ENCODE data around the gene SLC12A2.

Gene SLC12A2

DNA sequence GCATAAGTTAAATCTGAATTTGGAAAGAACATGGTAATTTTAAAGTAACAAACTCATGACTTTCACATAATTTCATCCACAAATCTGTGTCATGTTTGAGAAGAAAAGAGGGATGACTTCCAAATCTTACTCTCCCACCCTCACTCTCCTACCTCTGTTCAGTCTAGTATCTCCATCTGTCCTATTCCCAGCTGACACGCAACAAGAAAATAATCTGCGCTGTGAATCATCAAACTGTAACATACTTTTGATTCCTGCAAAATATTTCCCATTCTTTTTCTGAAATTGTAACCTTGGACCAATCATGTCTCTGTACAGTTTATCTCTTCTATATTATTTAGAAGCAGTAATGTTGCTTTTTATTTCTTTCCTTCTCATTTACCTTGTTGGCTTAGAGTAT is 91.4 kb downstream of the SLC12A2 start:
- DNase-seq, result no peak

DNA sequence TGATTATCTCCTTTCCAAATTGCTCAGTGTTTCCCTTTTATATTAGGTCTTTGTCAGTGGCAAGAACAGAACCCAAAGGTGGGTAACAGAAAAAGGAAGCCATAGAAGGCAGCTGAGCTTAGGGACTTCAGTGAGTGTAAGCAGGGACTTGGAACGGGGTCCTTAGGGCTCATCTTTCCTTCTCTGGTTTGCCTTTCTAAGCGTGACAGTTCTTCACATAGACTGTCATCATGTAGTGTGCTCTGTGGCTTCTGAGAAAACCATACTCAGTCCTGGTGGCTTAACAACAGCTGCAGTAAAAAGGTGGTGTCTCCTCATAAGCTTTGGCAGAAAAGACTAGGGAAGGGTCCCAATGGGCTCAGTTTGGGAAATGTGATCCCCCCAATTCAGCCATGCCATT is 108.8 kb downstream of the SLC12A2 start:
- no peak for DNase-seq

DNA sequence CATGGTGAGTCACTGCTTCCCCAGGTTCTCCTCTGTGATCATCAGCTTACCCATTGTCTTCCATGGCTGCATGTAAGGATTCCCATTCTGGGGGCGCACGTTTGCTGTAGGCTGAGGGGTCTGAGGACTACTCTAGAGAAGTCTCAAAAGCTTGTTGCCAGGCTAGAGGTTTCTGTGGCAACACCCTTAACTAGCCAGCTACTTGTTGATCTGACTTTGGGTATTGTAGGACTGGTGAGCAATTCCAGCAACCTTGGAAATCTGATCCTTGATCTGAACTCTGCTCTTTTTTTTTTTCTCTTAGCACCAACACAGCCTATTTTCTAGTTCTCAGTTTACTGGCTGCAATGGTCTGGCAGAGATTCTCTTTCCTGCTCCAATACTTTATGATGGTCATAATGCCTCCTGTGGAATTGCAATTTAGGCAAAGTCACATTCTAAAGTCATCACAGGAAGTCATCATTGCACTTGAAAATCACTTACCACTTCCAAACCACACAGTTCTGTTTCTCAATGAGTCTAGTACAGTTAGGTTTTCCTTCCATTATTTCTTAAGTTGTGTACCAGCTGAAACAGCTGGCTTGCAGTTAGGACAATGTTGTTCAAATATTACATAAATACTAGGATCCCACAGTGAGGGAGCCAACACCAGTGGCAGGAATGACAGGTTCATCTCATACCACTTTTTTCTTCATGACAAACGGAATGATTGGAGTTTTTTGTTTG is 110.3 kb downstream of the SLC12A2 start:
- no peak for DNase-seq

DNA sequence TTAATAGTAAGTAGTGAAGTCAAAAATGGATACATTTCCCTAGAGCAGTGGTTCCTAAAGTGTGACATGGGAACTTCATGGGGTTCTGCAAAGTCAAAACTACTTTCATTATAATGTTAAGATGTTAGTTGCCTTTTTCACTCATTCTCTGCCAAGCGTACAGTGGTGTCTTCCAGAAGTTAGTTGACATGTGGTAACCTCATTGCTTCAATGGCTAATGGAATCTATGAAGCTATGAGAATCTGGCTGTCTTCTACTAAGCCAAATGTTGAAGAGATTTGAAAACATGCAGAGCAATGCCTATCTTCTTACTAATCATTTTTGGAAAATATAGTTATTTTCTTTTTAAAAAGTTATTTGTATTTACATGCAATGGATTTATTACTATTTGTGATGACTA is 111.8 kb downstream of the SLC12A2 start:
- no peak for DNase-seq

DNA sequence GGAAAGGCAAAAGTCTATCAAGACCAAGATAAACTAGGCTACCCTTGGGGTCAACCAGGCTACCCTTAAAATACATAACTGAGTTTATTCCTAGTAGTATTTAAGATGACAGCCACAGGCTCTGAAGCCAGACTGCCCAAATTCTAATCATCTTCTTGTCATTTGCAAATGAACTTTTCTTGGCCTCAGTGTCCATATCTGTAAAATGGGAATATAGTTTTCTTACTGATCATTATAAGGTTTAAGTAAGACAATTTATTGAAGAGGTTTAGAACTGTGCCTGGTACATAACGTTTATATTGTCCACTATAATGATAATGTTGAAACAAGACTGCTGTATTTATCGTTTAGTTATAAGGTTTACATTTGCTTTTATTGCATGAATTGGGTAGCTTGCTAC is 112.5 kb downstream of the SLC12A2 start:
- no peak for DNase-seq

DNA sequence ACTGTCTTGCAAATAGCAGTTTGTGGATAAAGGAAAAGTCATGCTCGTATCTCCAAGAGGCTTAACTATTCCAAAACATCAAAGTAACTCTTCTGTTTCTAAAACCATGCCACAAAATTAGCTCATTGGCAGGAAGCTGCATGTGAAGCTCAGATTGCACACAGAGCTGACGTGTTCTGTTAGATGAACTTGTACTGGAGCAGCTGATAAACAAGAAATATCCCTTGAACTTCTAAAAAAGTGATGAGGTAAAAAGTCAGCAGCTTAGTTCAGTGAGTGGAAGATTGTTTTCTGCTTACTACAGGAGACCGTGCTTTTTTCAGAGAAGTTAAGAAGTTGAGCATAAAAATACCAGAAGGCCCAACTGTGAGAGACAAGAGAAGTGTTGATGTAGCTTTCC is 113.2 kb downstream of the SLC12A2 start:
- DNase-seq, result no peak

DNA sequence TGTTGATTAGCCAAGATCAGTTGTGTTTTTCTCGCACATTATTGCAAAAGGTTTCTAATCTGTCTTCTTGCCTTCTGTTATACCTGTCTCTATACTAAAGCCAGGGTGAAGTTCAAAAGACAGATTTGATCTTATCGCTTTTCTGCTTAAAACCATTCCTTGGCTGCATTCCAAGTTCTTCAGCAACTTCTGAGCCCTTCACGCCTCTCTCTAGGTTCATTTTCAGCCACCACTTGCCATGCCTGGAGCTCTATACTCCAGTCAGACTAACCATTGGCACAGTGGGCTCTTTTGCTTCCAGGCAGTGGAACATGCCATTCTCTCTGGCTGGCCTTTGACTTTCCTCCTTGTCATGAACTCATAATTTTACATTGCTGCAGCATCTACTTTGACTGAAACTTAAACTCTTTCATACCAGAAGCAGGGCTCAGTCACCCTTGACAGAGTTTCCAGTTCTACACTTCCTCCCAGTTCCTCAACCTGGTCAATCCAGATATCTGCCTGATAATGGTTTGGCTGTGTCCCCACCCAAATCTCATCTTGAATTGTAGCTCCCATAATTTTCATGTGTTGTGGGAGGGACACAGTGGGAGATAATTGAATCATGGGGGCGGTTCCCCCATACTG is 114.4 kb downstream of the SLC12A2 start:
- no peak for DNase-seq

DNA sequence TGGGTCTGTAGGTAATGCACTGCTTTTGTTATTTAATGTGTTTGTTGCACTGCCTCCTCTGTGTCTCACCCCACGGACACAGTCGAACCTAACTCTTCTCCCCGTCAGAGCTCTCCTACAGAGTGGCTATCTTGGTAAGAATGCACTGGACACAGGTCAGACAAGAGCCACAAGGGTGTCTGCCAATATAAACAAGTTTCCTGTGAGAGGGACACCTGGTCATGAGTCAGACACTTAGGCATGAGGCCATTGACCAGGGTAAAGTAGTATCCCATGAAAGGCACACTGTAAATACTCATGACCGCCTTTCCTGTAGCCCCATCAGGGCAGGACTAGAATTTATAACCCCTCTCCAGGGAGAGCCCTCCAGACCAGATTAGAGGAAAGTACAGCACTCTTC is 115.5 kb downstream of the SLC12A2 start:
- DNase-seq, result no peak

DNA sequence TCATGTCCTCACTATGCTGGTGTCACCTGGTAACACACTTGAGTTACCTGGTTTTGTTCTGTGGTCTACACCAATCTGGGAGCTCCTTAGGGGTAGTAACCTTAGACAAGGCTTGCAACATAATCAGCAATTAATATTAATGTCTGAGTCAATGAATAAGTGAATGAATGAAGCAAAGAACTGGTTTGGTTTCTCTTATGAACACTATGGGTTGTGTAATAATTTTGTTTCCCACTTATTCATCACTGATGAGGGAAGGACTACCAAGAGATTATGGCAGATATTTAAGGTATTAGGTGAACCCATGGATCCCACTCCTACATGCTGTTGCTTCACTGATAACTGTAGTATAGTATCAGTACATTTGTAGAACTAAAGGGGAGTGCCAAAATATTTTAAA is 116.0 kb downstream of the SLC12A2 start:
- no peak for DNase-seq

DNA sequence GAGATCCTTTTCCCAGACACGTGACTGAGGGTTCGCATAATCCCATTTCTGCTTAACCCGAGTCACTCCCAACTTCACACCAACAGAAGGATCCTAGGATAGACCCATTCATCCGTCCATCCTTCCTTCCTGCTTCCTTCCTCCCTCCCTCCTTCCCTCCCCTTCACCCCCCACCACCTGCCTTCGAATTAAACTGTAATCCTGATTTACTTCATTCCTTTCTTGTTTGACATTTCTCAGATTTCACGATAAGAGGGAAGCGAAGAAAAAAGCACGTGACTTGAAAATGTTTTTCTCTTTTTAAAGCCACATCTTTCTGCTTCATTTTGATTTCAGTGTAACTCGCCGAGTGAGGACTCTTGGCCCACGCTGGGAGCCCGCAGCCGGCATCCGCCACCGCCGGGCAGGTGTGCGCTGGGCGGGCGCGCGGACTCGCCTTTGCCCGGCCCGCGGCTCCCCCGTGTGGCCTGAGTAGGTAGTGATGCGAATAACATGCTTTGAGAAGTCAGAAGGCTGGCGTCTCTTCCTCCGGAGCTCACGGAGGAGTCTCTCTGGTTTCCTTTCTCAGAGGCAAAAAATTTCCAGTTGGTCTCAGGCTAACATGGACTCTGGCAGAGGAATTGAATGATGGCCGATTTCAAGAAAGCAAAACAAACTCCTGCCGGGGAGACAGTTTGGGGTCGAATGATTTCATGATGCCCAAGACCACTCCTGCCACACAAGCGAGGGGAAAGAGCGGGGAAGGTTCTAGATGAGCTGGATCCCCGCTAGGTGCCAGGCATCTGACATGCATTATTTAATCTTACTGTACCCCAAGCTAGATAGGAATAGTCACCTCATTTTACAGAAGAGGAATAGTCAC is 117.7 kb downstream of the SLC12A2 start:
- no peak for DNase-seq

DNA sequence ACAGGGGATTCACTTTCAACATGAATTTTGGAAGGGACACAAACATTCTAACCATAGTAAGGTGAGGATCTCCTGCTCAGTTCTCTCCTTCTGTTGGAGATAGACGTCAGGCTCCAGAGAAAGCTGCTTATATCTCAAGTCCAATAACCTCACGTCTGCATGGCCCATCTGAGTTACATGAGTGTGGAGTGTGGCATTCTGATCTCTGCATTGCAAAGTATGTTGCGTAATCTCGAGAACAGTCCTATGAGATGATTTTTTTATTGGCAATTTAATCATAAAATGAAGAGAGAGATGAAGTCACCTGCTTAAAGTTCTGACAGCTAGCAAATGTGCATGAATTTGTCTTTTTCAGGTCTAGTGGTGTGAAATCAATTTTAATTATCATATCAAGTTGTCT is 118.8 kb downstream of the SLC12A2 start:
- no peak for DNase-seq

DNA sequence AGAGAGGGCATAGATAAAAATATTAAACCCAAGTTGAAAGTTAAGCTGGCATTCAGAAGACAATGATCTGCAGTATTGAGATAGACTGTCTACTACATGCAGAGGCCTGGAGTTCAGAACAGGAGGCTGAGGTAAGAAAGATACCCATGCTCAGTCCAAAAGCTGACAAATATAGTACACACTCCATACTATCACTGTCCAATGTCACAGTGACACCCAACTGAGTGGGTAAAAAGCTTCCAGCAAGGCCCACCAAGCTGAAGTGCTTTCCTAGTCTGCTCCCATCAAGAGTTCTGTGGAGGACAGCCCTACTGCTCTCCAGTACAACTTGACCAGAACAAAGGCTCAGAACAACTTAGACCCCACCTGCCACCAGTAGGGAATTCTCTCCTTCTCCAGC is 124.9 kb downstream of the SLC12A2 start:
- no peak for DNase-seq

DNA sequence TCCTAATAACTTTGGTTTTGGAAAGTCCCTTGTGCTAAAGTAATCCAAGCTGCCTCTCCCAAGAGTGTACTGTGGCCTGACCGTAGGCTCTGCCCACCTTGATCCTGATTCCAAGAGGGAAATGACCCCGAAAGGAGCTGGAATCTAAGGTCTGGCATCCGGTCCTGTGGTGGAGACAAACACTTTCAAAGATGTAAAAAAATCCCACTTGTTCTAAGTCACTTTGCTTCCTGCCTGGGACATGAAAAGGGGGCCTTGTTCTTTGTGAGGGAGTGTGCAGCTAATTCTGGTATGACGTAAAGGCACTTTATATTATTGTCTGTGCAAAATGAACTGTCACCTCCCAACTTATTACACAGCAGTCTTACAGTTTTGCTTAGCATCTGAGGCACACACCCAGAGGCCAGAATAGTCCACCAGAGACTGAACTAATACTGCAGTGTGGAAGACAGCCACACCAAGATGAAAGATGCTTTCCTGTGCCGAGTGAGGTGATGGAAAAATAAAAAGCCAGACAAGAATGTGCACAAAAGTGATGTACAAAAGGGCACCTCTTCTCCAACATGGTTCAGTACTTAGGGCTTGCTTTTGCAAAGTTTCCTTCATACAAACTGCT is 128.7 kb downstream of the SLC12A2 start:
- DNase-seq, result no peak

DNA sequence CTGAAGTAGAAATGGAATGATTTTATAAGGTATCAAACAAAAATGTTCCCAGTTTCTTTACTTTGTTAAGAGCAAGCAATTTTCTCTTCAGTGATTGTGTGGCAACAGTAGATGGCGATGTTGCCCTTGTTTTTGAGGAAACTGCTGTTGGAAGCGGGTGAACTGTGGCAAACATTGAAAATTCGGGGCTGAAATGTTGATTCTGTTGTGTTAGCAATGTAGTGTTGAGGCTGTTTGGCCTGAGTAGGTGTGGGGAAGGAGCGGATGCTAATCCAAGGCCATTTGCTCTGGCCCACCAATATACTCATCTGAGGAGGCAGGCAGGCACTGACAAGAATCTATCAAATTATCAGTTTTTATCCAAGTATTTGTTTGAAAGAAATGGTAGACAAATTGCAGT is 129.8 kb downstream of the SLC12A2 start:
- DNase-seq, result no peak

DNA sequence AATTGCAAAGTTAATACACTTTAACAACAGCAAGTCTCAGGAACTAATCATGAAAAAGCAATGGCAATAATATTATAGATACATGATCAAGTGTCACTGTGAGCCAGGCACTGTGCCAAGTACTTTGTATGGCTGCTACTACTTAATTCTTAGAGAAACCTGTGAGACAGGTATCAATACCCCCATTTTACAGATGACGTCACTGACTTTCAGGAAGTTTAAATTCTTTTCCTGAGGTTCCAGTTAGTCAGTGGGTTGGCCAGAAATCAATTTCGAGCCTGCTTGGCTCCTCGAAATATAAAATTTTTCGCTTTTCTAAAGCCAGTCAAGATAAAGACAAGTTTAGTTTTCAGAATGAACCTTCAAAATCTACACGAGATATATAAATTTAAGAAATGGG is 130.3 kb downstream of the SLC12A2 start:
- DNase-seq, result no peak

DNA sequence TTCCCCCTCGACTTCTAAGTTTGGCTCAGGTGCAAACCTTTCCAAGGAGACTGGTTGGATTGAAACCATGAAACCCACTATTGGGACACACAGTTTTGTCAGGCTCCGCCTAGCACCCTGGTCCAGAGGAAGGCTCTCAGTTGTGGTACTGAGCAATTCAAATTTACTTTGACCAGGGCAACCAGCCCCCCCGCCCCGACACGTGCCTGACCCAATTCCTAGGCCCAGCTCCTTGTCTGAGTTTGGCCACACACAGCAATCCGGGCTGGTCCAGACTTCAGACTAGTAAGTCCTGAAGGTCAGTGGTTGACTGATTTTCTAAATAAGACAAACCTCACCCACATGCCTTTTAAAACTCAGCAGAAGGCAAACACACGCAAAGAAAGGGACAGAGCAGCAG is 132.7 kb downstream of the SLC12A2 start:
- no peak for DNase-seq

DNA sequence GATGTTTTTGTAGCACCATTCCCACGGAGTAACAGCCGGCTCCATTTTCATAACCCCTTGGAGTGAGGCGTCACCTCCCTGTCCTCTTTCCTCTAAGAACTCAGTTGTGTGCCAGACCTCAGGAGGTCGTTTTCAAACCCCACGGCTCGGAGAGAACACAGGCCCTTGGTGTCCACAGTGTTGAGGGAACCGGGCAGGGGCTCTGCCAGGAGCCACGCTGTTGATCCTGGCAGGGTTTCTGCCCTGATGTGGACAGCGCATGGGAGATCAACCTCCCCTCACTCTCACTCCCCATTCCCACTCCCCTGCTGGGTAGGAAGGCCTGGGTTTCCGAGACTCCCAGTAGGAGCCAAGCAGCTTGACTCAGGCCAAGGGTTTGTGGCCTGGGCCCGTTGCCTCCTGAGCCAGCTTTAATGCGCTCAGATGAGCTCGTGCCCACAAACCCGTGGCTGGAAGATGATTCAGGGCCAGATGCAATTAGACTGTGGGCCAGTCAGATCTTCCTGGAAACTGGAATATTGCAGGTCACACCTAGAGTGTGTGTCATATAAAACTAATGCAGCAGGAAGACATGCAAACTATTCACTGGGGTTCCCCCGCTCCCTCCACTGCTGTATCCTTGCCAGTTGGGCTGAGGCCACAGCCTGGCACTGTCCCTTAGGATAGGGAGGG is 133.4 kb downstream of the SLC12A2 start:
- no peak for DNase-seq

DNA sequence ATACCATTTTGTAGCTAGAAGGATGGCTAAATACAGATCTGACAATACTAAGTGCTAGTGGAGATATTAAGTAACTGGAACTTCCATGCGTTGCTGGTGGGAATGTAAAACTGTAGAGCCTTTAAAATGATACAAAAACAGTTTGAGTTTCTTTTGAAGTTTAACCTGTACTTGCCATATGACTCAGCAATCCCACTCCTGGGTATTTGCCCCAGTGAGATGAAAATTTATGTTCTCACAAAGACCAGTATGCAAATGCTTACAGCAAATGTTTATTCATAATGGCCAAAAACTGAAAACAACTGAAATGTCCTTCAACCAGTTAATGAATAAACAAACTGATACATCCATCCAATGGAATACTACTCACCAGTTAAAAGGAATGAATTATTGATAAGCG is 137.3 kb downstream of the SLC12A2 start:
- no peak for DNase-seq

DNA sequence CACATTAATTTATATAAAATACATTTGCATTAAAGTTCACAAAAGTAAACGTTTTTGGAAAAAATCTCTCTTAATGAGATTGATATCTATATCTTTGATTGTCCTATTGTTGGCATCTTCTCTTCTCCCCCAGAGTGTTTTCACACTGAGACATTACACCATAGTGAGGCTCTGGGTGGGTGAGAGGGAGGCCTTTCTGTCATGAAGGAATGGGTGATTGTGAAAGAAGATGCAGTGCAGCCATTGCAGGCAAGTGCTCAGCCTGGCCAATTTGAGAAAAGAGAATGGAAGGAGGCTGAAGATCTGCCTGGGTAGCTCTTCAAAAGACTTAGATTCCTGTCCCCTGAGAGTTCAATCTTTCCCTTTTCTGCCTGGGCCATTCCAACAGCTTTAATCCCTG is 140.8 kb downstream of the SLC12A2 start:
- DNase-seq, result no peak

DNA sequence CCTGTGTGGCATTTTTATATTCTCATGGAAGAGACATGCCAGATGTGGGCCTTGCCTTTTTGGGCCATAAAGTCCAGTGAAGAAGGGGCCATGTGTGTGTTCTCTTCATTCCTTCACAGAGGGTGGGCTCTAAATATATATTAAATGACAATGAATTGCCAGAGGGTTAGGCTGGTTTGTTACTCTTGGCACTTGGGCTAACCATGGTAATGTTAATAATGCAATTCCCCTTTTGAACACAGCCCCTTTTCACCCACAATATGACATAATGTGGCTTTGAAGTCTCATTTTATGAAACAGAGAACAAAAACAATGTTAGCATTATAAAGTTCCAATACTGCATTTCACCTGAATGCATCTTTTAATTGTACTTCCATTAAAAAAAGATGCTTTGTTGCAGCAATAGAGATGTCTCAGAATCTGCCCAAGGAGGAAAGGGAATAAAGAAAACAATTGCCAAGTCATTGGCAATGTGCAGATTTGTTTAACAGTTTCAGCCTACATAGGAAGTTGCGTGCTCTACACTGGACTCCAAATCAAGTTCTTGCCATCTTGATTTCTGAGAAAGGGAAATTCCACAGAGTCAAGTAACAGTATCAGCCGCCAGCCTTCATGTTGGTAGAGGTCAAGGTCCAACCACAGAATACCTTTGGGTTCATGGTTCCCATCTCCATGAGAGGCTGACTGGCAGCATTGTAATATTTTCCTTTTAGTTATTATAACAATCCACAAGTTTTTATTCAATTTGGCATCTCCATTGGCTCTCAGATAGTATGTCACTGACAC is 141.9 kb downstream of the SLC12A2 start:
- no peak for DNase-seq

DNA sequence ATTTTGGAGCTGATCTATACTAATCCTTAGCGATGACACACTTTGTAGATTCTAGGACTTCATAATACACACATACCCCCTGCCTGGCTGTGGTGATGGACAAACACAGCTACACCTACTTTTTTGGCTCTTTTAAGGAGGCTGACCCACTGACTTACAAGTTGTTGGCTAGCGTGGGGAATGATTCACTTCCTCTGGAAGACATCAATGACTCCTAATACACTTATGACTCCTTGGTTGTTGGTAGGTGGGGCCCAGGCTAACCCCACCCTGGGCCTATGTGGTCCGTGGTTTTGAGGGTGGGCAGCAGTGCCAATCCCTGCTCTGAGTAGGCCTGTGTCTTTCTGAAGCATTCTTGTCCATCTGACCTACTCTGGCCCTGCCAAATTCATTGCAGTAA is 144.4 kb downstream of the SLC12A2 start:
- no peak for DNase-seq

DNA sequence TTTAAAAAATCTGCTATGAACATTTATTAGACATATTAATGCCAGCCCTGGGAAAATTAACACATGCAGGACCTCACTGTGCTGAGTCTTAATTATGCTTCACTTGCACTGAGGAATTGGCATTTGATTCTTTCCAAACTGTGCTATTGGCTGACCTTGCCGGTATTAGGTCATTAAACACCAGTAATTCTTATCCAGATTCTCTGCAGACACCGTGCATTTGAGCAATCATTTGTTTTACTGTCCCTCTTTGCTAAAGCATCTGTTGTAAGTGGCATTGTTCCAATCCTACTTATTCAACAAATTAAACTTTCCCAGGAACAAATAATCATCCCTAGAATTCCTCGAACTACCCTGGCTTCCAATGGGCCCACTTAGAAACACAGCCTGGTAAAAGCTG is 145.0 kb downstream of the SLC12A2 start:
- DNase-seq, result no peak
